ENCODE measurements around the gene TREH. TPM values are rescaled to one million over a fixed set of nuclear protein-coding genes. Genes with fewer than 3 reads are reported as not detected.

Gene TREH
- total and polyA plus RNA-seq, 8 donors = 0.45 to 2.2 (median 1.1) TPM; not detected in 4

DNA sequence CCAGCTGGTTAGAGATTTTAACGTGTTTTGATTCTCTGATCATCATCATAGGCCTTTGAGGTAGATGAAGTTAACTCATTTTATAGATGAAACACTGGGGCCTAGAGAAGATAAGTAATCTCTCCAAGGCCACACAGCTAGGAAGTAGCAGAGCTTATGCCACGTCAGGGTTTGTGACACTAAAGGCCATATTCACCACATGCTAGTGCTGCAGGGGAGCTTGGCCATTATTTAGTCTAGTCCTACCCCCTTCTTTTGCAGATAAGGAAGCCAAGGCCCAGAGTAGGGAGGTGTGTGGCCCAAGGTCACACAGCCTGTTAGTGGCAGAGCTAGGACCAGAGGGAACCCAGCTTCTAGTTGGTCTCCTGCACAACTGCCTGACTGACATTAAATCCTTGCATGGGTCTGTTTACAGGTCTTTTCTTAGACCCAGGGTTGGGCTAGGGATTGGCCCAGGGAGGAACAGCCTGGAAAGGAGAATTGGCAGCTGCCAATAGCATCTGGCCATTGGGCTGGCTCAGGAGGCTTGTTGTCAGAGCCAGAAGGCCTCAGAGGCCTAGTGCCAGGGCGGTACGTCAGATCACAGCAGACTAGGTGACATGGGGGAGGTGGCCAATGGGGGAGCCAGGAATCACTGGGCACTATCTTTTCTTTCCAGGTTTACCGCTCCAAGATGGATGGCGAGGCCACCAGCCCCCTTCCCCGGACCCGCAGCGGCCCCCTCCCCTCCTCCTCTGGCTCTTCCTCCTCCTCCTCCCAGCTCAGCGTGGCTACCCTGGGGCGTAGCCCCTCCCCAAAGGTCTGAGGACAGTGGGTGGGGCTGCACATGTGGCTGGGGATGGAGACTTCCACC is 36.1 kb downstream of the TREH start:
- Histone ChIP-seq H3K36me3 (peaks cover 38 to 95% (median 94%) of the 10 kb centered on the region in 4 donors), H3K4me3 (no peak overlapping the region), H3K27me3 (no peaks in the 10 kb centered on the region), H3K9me3 (no peaks in the 10 kb centered on the region), H3K4me1 (peaks cover 5 to 23% (median 18%) of the 10 kb centered on the region in 4 donors), H3K27ac (peak overlapping the region in 1 of 5 donors; percentile 7)
- TF ChIP-seq POLR2A (IDR thresholded peaks at IDR 0.05) (no peak), POLR2AphosphoS5 (IDR thresholded peaks at IDR 0.05) (no peak), EP300 (IDR thresholded peaks at IDR 0.05) (no peak)
- TF ChIP-seq, protein P1, sequence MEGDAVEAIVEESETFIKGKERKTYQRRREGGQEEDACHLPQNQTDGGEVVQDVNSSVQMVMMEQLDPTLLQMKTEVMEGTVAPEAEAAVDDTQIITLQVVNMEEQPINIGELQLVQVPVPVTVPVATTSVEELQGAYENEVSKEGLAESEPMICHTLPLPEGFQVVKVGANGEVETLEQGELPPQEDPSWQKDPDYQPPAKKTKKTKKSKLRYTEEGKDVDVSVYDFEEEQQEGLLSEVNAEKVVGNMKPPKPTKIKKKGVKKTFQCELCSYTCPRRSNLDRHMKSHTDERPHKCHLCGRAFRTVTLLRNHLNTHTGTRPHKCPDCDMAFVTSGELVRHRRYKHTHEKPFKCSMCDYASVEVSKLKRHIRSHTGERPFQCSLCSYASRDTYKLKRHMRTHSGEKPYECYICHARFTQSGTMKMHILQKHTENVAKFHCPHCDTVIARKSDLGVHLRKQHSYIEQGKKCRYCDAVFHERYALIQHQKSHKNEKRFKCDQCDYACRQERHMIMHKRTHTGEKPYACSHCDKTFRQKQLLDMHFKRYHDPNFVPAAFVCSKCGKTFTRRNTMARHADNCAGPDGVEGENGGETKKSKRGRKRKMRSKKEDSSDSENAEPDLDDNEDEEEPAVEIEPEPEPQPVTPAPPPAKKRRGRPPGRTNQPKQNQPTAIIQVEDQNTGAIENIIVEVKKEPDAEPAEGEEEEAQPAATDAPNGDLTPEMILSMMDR (IDR thresholded peaks at IDR 0.05) = no peak
- WGBS, 5 donors = 67 to 79% (median 76%) methylated on average over 5 to 11 of the region's 11 CpGs
- DNase-seq = no peak
- intact Hi-C loops (cut with DNase I; ENCODE audit: low total_unique reads) = no loop called here

DNA sequence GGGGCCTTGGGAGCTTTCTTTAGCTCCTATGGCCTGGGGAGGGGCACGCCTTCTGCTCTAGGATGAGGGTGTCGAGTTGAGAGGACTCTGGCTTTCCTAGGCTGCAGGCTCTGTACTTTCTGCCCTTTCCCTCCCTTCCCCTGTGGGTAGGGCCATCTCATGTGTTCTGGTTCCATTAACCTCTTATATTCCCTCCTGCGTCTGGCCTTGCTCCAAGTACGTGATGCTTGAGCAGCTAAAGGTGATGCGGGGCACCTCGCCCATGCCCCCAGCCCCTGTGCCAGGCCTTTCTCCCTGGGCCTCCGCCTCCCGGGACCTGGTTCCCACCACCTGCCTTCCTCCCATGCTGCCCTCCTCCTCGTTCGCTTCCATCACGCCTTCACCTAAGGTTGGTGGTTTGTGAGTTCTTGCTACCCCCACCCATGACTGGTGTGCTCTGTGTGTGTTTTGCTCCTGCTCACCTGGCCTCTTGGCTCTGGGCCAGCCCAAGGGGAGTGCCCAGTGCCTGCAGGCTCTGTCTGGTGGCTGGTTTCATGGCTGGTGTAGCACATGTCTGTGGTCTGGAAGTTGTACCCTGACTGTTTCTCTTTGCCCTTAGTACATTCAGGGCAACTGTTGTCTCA is 37.9 kb downstream of the TREH start:
- no peak for TF ChIP-seq EP300 (IDR thresholded peaks at IDR 0.05)
- TF ChIP-seq, protein P1 (IDR thresholded peaks at IDR 0.05) = no peak
- no peak for TF ChIP-seq POLR2AphosphoS5 (IDR thresholded peaks at IDR 0.05)
- no peak for TF ChIP-seq POLR2A (IDR thresholded peaks at IDR 0.05)
- peaks cover 5 to 27% (median 18%) of the 10 kb centered on the region in 4 donors for H3K4me1 ChIP-seq
- DNase-seq = peak; percentile 88 to 92
- no peak overlapping the region for H3K4me3 ChIP-seq
- no peaks in the 10 kb centered on the region for H3K27me3 ChIP-seq
- no peaks in the 10 kb centered on the region for H3K9me3 ChIP-seq
- peaks cover 36 to 90% (median 83%) of the 10 kb centered on the region in 4 donors for H3K36me3 ChIP-seq
- intact Hi-C loops (cut with DNase I; ENCODE audit: low total_unique reads) = no loop called here
- WGBS, 5 donors = 38 to 68% (median 55%) methylated on average over 11 of the region's 11 CpGs
- no peak overlapping the region for H3K27ac ChIP-seq

DNA sequence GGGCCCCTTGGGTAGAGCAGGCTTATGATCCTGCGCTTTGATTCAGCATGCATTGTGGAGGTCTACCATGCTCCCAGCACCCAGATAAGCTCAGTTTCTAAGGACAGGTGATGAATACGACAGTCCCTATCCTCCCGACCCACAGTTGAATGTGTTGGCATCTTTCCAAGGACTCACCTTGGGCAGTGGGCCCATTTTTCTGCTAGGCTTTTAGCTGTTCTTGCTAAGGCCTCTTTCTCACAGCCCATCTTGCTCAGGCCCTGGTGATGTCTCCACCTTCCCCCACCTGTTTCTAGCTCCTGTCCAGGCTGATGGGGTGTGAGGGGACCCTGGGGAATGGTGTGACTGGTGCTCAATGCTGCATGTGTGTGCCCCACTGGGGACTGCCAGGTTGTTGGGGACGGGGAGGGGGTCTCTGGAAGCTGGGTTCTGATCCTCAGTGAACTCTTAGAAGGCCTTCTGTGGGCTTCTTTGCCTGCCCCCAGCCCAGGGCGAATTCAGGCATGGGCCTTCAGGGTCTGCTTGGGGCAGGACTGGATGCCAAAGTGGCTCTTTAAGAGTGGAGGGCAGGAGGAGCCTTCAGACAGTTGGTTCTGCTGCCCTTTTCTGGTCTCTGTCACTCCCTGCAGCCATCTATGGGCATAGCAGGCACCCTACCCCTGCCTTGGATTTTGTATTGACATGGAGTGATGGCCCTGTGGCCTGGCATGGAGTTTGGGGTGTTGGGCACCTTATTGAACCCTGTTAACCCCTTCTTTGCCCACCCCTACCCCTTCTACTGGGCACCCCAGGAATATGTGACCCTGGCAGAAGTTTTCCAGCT is 38.9 kb downstream of the TREH start:
- H3K27me3 ChIP-seq = no peaks in the 10 kb centered on the region
- H3K36me3 ChIP-seq = peaks cover 32 to 93% (median 78%) of the 10 kb centered on the region in 4 donors
- 62 to 74% (median 70%) methylated on average over 5 of the region's 5 CpGs for WGBS, 5 donors
- TF ChIP-seq POLR2A (IDR thresholded peaks at IDR 0.05) (no peak), POLR2AphosphoS5 (IDR thresholded peaks at IDR 0.05) (no peak), EP300 (IDR thresholded peaks at IDR 0.05) (no peak)
- TF ChIP-seq, protein P1 (IDR thresholded peaks at IDR 0.05) = no peak
- no peak overlapping the region for H3K4me3 ChIP-seq
- peaks cover 5 to 36% (median 22%) of the 10 kb centered on the region in 4 donors for H3K4me1 ChIP-seq
- DNase-seq = no peak
- intact Hi-C loops (cut with DNase I; ENCODE audit: low total_unique reads) = no loop called here
- H3K9me3 ChIP-seq = no peaks in the 10 kb centered on the region
- no peak overlapping the region for H3K27ac ChIP-seq

DNA sequence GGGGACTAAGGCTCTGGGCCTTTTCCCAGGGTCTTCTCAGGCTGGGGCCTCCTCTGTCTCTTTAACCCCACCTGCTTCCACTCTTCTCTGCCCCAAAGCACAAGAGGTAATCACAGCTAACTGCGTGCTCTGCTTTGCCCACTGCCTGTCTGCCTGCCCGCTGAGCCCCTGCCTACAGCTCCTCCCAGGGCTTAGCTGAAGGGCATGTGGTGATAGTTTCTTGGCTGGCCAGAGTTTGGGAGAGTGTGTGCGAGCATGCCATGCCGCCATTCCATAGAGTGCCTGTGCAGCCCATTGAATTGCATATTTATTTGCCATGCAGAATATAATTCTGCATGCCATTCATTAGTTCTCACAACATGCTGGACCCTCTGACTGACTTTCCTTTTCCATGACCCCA is 39.6 kb downstream of the TREH start:
- peaks cover 11 to 42% (median 28%) of the 10 kb centered on the region in 4 donors for H3K4me1 ChIP-seq
- H3K27me3 ChIP-seq = no peaks in the 10 kb centered on the region
- intact Hi-C loops (cut with DNase I; ENCODE audit: low total_unique reads) = no loop called here
- H3K9me3 ChIP-seq = no peaks in the 10 kb centered on the region
- TF ChIP-seq POLR2A (IDR thresholded peaks at IDR 0.05) = no peak
- TF ChIP-seq, protein P1 (IDR thresholded peaks at IDR 0.05) = no peak
- no peak for TF ChIP-seq EP300 (IDR thresholded peaks at IDR 0.05)
- TF ChIP-seq POLR2AphosphoS5 (IDR thresholded peaks at IDR 0.05) = no peak
- H3K4me3 ChIP-seq = no peak overlapping the region
- peaks cover 26 to 93% (median 72%) of the 10 kb centered on the region in 4 donors for H3K36me3 ChIP-seq
- peak overlapping the region in 1 of 5 donors; percentile 7 for H3K27ac ChIP-seq
- WGBS, 5 donors = 75 to 94% (median 90%) methylated on average over 4 of the region's 4 CpGs
- DNase-seq = no peak

Data from stomach (tissue), 9 donors.